Bronchus fibroblast of lung (primary cell): ENCODE data around the gene BCAS3. TPM values are rescaled to one million over a fixed set of nuclear protein-coding genes. Genes with fewer than 3 reads are reported as not detected.

Experiments
- total RNA-seq: library from RNA; depleted of rRNA; stranded (reverse); fragments of >200 nt; gene quantifications from 2 replicates; pipeline ENCODE4 v1.2.3, GENCODE V29; 2015

BCAS3 gene
- total RNA-seq: 5.9 and 7.1 TPM in 2 replicates

DNA sequence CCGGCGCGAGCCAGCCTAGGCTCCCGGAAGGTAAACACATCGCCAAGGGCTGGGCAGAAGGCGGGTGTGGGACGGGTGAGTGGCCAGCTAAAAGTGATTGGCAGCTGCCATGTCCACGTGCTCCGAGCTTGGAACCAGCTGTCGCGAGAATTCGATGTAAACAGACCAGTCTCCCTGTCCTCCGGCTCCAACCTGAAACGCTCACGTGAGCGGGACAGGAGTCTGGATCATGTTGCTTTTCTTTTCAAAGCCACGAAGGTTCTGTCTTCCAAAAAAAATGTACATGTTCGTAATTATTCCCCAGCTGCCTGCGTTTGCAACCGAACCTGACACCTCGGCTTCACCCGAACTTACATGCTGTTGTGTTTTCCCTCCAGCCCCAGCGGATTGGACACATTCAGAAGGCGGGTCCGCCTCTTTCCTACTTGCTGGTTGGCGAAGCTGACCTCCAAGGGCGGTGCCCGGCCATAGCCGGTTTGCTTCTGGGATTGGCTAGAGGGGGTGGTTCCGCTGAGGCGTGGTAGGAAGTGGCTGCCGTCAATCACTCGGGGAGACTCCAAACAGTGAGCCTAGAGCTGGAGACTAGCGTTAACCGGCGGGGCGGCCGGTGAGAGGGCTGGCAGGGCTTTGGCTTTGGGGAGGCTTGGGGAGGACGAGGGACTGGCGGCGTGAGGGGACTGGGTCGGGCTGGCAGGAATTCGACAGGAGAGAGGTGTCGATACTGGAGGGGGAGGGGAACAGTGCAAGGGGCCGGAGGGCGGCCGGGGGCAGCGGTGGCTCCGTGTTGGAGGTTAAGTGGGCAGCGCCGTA lies at the start of gene BCAS3:
Gene BCAS3 (plus strand): TSS at position 544 of the 810 bp plus-strand sequence.

DNA sequence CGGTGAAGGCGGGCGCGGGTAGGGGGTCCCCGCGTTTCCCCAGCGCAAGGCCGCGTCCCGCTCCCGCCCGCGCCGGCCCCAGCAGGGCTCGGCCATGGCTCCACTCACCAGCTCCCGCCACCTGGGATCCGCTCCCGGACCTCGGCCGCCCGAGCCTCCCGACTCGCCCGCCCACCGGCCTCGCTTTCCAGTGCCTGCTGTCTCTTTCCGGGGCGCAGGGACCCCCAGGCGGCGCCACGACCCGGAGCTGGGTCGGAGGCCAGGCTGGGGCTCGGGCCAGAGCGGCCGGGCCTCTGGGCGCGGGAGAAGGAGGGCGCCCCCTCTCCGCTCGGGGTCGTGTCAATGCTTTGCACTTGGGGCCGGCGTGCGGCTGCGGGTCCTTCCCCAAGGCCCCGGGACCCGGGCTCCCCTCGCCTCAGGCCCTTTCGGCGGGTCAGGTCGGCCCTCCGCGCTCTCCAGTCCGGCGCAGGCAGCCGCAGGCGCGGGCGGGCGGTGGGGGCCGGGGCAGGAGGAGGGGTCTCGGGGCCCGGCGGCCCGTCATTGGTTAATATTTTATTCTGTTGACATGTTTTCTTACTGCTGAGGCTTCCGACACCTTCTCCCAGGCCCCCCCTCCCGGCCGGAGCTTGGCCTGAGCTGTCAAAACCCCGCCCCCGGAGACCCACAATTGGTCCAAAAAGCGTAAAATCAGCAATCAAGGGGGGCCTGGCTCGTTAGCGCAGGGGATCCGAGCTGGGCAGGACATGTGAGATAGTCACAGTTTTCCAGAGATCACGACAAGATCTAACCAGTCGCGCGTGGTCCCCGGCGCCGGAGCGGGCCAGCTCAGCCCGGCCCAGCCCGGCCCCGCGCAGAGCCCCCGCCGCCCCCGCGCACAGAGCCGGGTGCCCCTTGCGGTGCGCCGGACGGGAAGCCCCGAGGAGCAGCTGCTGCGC lies 721.7 kb downstream of the BCAS3 start, which contains the start of gene TBX2:
Gene TBX2 (plus strand): TSS at position 713 of the 935 bp plus-strand sequence. CDS start 334 bp downstream, outside the sequence.

Other genes starting within 250 kb of the BCAS3 start
- 13.8 and 16.8 TPM in 2 replicates for gene APPBP2, start 151.6 kb upstream of the BCAS3 start, total RNA-seq
- 4.0 and 4.7 TPM in 2 replicates for gene PPM1D, start 77.7 kb upstream of the BCAS3 start, total RNA-seq